ENCODE measurements around the gene TYRO3. TPM values are rescaled to one million over a fixed set of nuclear protein-coding genes. Genes with fewer than 3 reads are reported as not detected.

The TYRO3 gene
- total RNA-seq, 2 experiments from 2014 or later, result 0.42 to 0.47 TPM

GRCh38 chr15:41544650-41545015 is 14.4 kb upstream of the TYRO3 start:
- peak overlapping the region; percentile 98 for H3K4me3 ChIP-seq (ENCODE audit: low read length)
- peaks cover 16% of the 10 kb centered on the region for H3K4me1 ChIP-seq (ENCODE audit: insufficient read depth, low read length)
- H3K27ac ChIP-seq (ENCODE audit: low read depth in 1 of 2, low read length in 2 of 2), result no peak overlapping the region
- CTCF ChIA-PET, result interaction anchor here (1.1 to 2.1 kb wide), 3 partner anchors 13 to 230 kb away, joined by 5 to 21 read pairs (median 9); partner anchors contain the start of genes MAPKBP1 and TYRO3
- H3K9me3 Mint-ChIP-seq, result no peaks in the 10 kb centered on the region
- H3K27me3 ChIP-seq (ENCODE audit: control insufficient read depth in 1 of 2, insufficient read depth in 2 of 2, low read length in 2 of 2), result no peaks in the 10 kb centered on the region
- H3K9me3 ChIP-seq (ENCODE audit: control insufficient read depth in 1 of 2, insufficient read depth in 1 of 2, low read length in 2 of 2), result no peaks in the 10 kb centered on the region
- no peaks in the 10 kb centered on the region for H3K27me3 Mint-ChIP-seq
- POLR2A ChIA-PET, result interaction anchor here (0.6 to 2.3 kb wide), 12 partner anchors 10 to 775 kb away, joined by 3 to 22 read pairs (median 3); partner anchors contain the start of genes C15orf62, INO80, ITPKA and MGA
- no peak for TF ChIP-seq CTCF (IDR thresholded peaks at IDR 0.05)
- ATAC-seq (ENCODE audit: poor library complexity), result no peak
- peak overlapping the region; percentile 85 for H3K27ac Mint-ChIP-seq
- H3K36me3 Mint-ChIP-seq (ENCODE audit: low read depth), result peaks cover 7% of the 10 kb centered on the region
- peak overlapping the region; percentile 98 for H3K4me3 Mint-ChIP-seq
- peak in 3 of 14 experiments; percentile 23 to 50 (median 44) for DNase-seq
- peaks cover 29% of the 10 kb centered on the region for H3K4me1 Mint-ChIP-seq (ENCODE audit: low read depth)
- H3K36me3 ChIP-seq (ENCODE audit: insufficient read depth, low read length), result no peaks in the 10 kb centered on the region
- intact Hi-C loops (cut with DNase I, micrococcal nuclease), result loop anchor here (2.0 to 10.0 kb wide), 7 partner anchors 14 to 980 kb away; partner anchors contain the start of genes CCDC32 (in 1 of the 2), DNAJC17 (in 1 of the 2), GANC (in 1 of the 2) and INO80 (in 1 of the 2)

GRCh38 chr15:41545218-41545617 is 13.8 kb upstream of the TYRO3 start:
- peaks cover 16% of the 10 kb centered on the region for H3K4me1 ChIP-seq (ENCODE audit: insufficient read depth, low read length)
- peaks cover 7% of the 10 kb centered on the region for H3K36me3 Mint-ChIP-seq (ENCODE audit: low read depth)
- ChIA-PET POLR2A (interaction anchor here (1.6 to 2.3 kb wide), 2 partner anchors 13 to 16 kb away, joined by 3 to 22 read pairs; partner anchors contain the start of gene TYRO3), CTCF (interaction anchor here (2.1 kb wide), 1 partner anchor 13 kb away, joined by 21 read pairs; the partner anchor contains the start of gene TYRO3)
- peak overlapping the region; percentile 98 for H3K4me3 Mint-ChIP-seq
- H3K27ac Mint-ChIP-seq, result peak overlapping the region; percentile 85
- intact Hi-C loops (cut with DNase I, micrococcal nuclease), result loop anchor here (2.0 to 10.0 kb wide), 4 partner anchors 14 to 980 kb away; partner anchors contain the start of genes CCDC32 (in 1 of the 2), INO80 (in 1 of the 2), NUSAP1 (in 1 of the 2) and OIP5 (in 1 of the 2)
- H3K27me3 Mint-ChIP-seq, result no peaks in the 10 kb centered on the region
- no peak overlapping the region for H3K4me3 ChIP-seq (ENCODE audit: low read length)
- no peak for TF ChIP-seq CTCF (IDR thresholded peaks at IDR 0.05)
- no peaks in the 10 kb centered on the region for H3K27me3 ChIP-seq (ENCODE audit: control insufficient read depth in 1 of 2, insufficient read depth in 2 of 2, low read length in 2 of 2)
- ATAC-seq (ENCODE audit: poor library complexity), result no peak
- peaks cover 29% of the 10 kb centered on the region for H3K4me1 Mint-ChIP-seq (ENCODE audit: low read depth)
- H3K9me3 ChIP-seq (ENCODE audit: control insufficient read depth in 1 of 2, insufficient read depth in 1 of 2, low read length in 2 of 2), result no peaks in the 10 kb centered on the region
- no peaks in the 10 kb centered on the region for H3K36me3 ChIP-seq (ENCODE audit: insufficient read depth, low read length)
- DNase-seq, result no peak
- H3K27ac ChIP-seq (ENCODE audit: low read depth in 1 of 2, low read length in 2 of 2), result no peak overlapping the region
- no peaks in the 10 kb centered on the region for H3K9me3 Mint-ChIP-seq

- CTCF ChIA-PET, result interaction anchor here (1.1 to 2.4 kb wide), 2 partner anchors 11 kb away, joined by 3 to 9 read pairs; no protein-coding TSS in a partner anchor
These were observed 11.9 kb upstream of the TYRO3 start for GRCh38 chr15:41546851-41547786.

More at GRCh38 chr15:41546851-41547786, 11.9 kb upstream of the TYRO3 start:
- Mint-ChIP-seq H3K4me3 (peak overlapping the region; percentile 58), H3K27ac (no peak overlapping the region), H3K4me1 (ENCODE audit: low read depth) (peaks cover 21% of the 10 kb centered on the region), H3K27me3 (peaks cover 4% of the 10 kb centered on the region), H3K36me3 (ENCODE audit: low read depth) (peaks cover 7% of the 10 kb centered on the region), H3K9me3 (no peaks in the 10 kb centered on the region)
- Histone ChIP-seq H3K9me3 (ENCODE audit: control insufficient read depth in 1 of 2, insufficient read depth in 1 of 2, low read length in 2 of 2) (no peaks in the 10 kb centered on the region), H3K27me3 (ENCODE audit: control insufficient read depth in 1 of 2, insufficient read depth in 2 of 2, low read length in 2 of 2) (no peaks in the 10 kb centered on the region), H3K4me1 (ENCODE audit: insufficient read depth, low read length) (peaks cover 16% of the 10 kb centered on the region), H3K4me3 (ENCODE audit: low read length) (no peak overlapping the region), H3K36me3 (ENCODE audit: insufficient read depth, low read length) (no peaks in the 10 kb centered on the region), H3K27ac (ENCODE audit: low read depth in 1 of 2, low read length in 2 of 2) (no peak overlapping the region)
- POLR2A ChIA-PET, result no interaction called here
- TF ChIP-seq CTCF (IDR thresholded peaks at IDR 0.05), result no peak
- intact Hi-C loops (cut with DNase I, micrococcal nuclease), result loop anchor here in 1 of 2 experiments (10.0 kb wide), 3 partner anchors 212 to 982 kb away; partner anchors contain the start of genes CCDC32, INO80, NUSAP1 and OIP5
- ATAC-seq (ENCODE audit: poor library complexity) (no peak), DNase-seq (no peak)
